ENCODE results near the gene FAM210B. TPM values are rescaled to one million over a fixed set of nuclear protein-coding genes. Genes with fewer than 3 reads are reported as not detected.
A peak's percentile ranks its signal among the peaks of the same experiment; 100 is the strongest.

FAM210B gene, protein sequence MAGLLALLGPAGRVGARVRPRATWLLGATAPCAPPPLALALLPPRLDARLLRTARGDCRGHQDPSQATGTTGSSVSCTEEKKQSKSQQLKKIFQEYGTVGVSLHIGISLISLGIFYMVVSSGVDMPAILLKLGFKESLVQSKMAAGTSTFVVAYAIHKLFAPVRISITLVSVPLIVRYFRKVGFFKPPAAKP
- 17.9 TPM for total RNA-seq

DNA sequence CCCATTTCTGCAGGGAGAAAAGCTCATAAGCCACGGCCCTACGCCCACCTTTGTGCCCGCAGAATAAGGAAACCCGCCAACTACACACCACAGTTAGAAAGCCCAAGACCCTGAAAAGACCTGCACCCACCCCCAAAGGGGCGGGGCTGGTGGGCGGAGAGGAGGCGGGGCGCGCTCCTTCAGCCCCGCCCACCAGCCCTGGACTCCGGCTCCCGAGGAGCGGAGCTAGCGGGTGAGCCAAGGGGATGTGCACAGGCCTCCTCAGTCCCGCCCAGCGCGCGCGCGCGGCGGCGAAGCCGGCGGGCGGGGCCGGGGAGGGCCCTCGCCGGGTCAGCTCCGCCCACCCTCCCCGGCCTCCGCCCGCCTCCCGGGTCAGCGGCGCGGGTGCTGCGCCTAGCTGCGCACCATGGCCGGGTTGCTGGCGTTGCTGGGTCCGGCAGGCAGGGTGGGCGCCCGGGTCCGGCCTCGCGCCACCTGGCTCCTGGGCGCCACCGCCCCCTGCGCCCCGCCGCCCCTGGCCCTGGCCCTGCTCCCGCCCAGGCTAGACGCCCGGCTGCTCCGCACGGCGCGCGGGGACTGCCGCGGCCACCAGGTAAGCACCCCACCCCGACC lies at the start of gene FAM210B:
Gene FAM210B, plus strand, starts transcription at position 375 of the 612 bp plus-strand sequence. Its CDS starts 32 bp downstream, at position 407.
- peak within 1 kb of the TSS; percentile 90 to 93 for H3K4me3 ChIP-seq
- no peaks in the 10 kb centered on the region for H3K9me3 ChIP-seq
- DNase-seq (ENCODE audit: low spot score in 2 of 2): peak; percentile 31 to 92
- H3K27ac ChIP-seq: peak within 1 kb of the TSS; percentile 75 to 86
- no peaks in the 10 kb centered on the region for H3K36me3 ChIP-seq
- H3K27me3 ChIP-seq: no peaks in the 10 kb centered on the region
- intact Hi-C loops (cut with DNase I): loop anchor here (1.0 kb wide), 2 partner anchors 34 to 110 kb away; partner anchors contain the start of genes AURKA, CSTF1 and RTF2
- TF ChIP-seq, protein P1, sequence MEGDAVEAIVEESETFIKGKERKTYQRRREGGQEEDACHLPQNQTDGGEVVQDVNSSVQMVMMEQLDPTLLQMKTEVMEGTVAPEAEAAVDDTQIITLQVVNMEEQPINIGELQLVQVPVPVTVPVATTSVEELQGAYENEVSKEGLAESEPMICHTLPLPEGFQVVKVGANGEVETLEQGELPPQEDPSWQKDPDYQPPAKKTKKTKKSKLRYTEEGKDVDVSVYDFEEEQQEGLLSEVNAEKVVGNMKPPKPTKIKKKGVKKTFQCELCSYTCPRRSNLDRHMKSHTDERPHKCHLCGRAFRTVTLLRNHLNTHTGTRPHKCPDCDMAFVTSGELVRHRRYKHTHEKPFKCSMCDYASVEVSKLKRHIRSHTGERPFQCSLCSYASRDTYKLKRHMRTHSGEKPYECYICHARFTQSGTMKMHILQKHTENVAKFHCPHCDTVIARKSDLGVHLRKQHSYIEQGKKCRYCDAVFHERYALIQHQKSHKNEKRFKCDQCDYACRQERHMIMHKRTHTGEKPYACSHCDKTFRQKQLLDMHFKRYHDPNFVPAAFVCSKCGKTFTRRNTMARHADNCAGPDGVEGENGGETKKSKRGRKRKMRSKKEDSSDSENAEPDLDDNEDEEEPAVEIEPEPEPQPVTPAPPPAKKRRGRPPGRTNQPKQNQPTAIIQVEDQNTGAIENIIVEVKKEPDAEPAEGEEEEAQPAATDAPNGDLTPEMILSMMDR (IDR thresholded peaks at IDR 0.05): no peak
- H3K4me1 ChIP-seq: peaks cover 6 to 13% of the 10 kb centered on the region in 2 donors

DNA sequence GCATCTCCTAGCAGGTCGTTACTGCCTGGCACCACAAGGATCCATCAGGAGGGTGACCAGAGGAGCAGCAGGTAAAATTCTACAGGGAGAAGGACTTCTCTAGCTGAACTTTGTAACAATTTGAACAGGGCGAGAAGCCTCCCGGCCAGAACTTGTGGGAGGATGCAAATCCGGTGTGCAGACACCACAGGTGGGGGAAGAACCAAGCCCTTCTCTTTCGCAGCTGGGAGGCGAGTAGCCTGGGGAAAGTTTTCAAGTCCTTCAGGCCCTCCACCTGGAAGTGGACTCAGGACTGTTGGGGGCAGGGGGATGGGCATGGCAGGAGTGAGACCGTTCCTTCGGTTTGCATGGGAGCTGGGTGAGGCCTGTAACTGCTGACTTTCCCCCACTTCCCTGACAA lies 42.7 kb upstream of the FAM210B start:
- H3K36me3 ChIP-seq: no peaks in the 10 kb centered on the region
- no peak overlapping the region for H3K27ac ChIP-seq
- intact Hi-C loops (cut with DNase I): no loop called here
- no peak overlapping the region for H3K4me3 ChIP-seq
- H3K4me1 ChIP-seq: no peaks in the 10 kb centered on the region
- H3K9me3 ChIP-seq: no peaks in the 10 kb centered on the region
- TF ChIP-seq, protein P1 (IDR thresholded peaks at IDR 0.05): no peak
- H3K27me3 ChIP-seq: no peaks in the 10 kb centered on the region
- DNase-seq (ENCODE audit: low spot score in 2 of 2): no peak

DNA sequence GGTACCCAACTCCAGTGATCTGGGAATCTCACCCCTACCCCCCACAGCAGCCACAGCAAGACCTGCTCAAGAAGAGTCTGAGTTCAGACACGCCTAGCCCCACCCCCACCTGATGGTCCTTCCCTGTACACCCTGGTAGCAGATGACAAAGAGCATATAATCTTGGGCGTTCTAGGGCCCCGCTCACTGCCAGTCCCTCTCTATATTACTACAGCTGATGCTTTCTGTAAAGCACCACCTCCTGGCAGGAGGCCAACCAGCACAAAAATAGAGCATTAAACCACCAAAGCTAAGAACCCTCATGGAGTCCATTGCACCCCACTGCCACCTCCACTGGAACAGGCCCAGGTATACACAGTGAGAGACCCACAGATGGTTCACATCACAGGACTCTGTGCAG lies 42.3 kb upstream of the FAM210B start:
- TF ChIP-seq, protein P1 (IDR thresholded peaks at IDR 0.05): no peak
- Histone ChIP-seq H3K4me3 (no peak overlapping the region), H3K4me1 (no peaks in the 10 kb centered on the region), H3K27me3 (no peaks in the 10 kb centered on the region), H3K9me3 (no peaks in the 10 kb centered on the region), H3K36me3 (no peaks in the 10 kb centered on the region), H3K27ac (no peak overlapping the region)
- intact Hi-C loops (cut with DNase I): no loop called here
- peak in 1 of 2 donors; percentile 58 for DNase-seq (ENCODE audit: low spot score in 2 of 2)

DNA sequence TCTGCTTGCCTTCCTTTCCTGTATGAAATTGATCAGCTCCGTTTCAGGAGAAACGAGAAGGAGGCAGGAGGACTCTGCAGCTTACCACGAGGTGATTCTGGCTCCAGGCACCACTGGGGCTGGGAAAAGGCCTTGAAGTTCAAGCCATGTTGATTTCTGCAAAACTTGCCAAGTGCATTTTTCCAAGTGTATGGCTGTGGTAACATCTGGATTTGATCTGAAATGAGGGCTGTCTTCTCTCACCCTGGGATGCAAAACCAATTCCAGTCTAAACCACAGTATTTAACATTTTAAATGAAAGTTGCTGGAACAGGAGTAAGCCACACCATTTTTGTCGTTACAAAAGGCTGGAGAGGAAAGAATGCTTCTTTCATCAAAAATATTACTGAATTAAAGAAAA lies 36.1 kb upstream of the FAM210B start:
- TF ChIP-seq, protein P1 (IDR thresholded peaks at IDR 0.05): no peak
- DNase-seq (ENCODE audit: low spot score in 2 of 2): no peak
- no peak overlapping the region for H3K27ac ChIP-seq
- H3K27me3 ChIP-seq: no peaks in the 10 kb centered on the region
- H3K36me3 ChIP-seq: no peaks in the 10 kb centered on the region
- H3K9me3 ChIP-seq: no peaks in the 10 kb centered on the region
- no peak overlapping the region for H3K4me3 ChIP-seq
- intact Hi-C loops (cut with DNase I): no loop called here
- H3K4me1 ChIP-seq: no peaks in the 10 kb centered on the region

DNA sequence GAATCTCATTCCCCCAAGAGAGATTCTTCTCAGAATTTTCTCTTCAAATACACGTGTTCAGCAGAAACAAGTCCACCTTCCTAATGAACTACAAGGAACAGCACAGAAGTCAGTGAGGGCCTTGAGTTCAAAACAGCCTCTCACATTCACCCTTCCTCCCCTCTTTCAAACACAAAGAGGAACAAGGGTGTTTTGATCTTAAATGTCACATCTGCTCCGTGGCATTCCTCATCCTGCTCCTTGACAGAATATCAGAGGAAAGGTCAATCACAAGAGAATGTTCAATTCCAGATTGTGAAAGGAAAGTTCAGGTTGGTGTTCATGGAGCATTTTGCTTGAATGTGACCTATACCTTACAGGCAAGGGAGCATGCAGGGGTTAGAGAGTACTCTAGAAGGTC lies 35.6 kb upstream of the FAM210B start:
- Histone ChIP-seq H3K27me3 (no peaks in the 10 kb centered on the region), H3K9me3 (no peaks in the 10 kb centered on the region), H3K27ac (no peak overlapping the region), H3K4me3 (no peak overlapping the region), H3K36me3 (no peaks in the 10 kb centered on the region), H3K4me1 (no peaks in the 10 kb centered on the region)
- intact Hi-C loops (cut with DNase I): no loop called here
- TF ChIP-seq, protein P1 (IDR thresholded peaks at IDR 0.05): no peak
- DNase-seq (ENCODE audit: low spot score in 2 of 2): no peak

Data from ascending aorta (tissue), 2 donors.